Measurements from ENCODE around the gene MERTK. TPM values are rescaled to one million over a fixed set of nuclear protein-coding genes. Genes with fewer than 3 reads are reported as not detected.

MERTK gene
- total RNA-seq, 4 donors from 2014 or later = 13.2 to 47.4 (median 32.3) TPM

- no peaks in the 10 kb centered on the region for H3K27me3 ChIP-seq
- peaks cover 0 to 43% of the 10 kb centered on the region in 2 donors for H3K36me3 ChIP-seq
- 83 to 86% methylated on average over 1 of the region's 1 CpG for WGBS, 2 donors (ENCODE audit: low coverage in 1 of 2)
- H3K9me3 ChIP-seq = no peaks in the 10 kb centered on the region
- no peak overlapping the region for H3K4me3 ChIP-seq
- peaks cover 5 to 46% (median 20%) of the 10 kb centered on the region in 3 donors for H3K4me1 ChIP-seq
- TF ChIP-seq, protein P1, sequence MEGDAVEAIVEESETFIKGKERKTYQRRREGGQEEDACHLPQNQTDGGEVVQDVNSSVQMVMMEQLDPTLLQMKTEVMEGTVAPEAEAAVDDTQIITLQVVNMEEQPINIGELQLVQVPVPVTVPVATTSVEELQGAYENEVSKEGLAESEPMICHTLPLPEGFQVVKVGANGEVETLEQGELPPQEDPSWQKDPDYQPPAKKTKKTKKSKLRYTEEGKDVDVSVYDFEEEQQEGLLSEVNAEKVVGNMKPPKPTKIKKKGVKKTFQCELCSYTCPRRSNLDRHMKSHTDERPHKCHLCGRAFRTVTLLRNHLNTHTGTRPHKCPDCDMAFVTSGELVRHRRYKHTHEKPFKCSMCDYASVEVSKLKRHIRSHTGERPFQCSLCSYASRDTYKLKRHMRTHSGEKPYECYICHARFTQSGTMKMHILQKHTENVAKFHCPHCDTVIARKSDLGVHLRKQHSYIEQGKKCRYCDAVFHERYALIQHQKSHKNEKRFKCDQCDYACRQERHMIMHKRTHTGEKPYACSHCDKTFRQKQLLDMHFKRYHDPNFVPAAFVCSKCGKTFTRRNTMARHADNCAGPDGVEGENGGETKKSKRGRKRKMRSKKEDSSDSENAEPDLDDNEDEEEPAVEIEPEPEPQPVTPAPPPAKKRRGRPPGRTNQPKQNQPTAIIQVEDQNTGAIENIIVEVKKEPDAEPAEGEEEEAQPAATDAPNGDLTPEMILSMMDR (IDR thresholded peaks at IDR 0.05) = no peak
- no peak for TF ChIP-seq POLR2AphosphoS5 (IDR thresholded peaks at IDR 0.05)
- TF ChIP-seq POLR2A (IDR thresholded peaks at IDR 0.05) = no peak
- no peak for TF ChIP-seq EP300 (IDR thresholded peaks at IDR 0.05)
- no peak overlapping the region for H3K27ac ChIP-seq
- ATAC-seq = no peak
Observed at GRCh38 chr2:111950236-111950635, 51.8 kb downstream of the MERTK start.

DNA sequence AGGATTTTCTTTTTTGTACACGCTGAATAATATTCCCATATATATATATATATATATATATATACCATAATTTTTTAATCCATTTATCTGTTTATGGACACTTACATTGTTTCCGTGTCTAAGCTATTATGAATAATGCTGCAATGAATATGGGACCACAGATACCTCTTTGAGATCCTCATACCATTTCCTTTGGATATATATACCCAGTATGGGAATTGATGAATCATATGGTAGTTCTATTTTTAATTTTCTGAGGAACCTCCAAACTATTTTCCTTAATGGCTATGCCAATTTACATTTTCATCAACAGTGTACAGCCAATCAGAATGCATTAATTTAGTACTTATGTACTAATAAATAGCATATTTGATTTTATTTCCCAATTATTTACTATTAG, 53.1 kb downstream of the MERTK start:
- Histone ChIP-seq H3K9me3 (no peaks in the 10 kb centered on the region), H3K27me3 (no peaks in the 10 kb centered on the region), H3K27ac (no peak overlapping the region), H3K4me3 (no peak overlapping the region), H3K4me1 (peaks cover 0 to 38% (median 9%) of the 10 kb centered on the region in 3 donors), H3K36me3 (peaks cover 0 to 43% of the 10 kb centered on the region in 2 donors)
- WGBS, 2 donors (ENCODE audit: low coverage in 1 of 2) = 86% methylated on average over 1 to 2 of the region's 2 CpGs
- no peak for ATAC-seq
- TF ChIP-seq EP300 (IDR thresholded peaks at IDR 0.05) (no peak), POLR2A (IDR thresholded peaks at IDR 0.05) (no peak), POLR2AphosphoS5 (IDR thresholded peaks at IDR 0.05) (no peak)
- TF ChIP-seq, protein P1 (IDR thresholded peaks at IDR 0.05) = no peak

GRCh38 chr2:111952871-111953452, 54.6 kb downstream of the MERTK start:
- TF ChIP-seq POLR2A (IDR thresholded peaks at IDR 0.05) = no peak
- no peak for TF ChIP-seq EP300 (IDR thresholded peaks at IDR 0.05)
- TF ChIP-seq, protein P1 (IDR thresholded peaks at IDR 0.05) = no peak
- 97 to 100% methylated on average over 3 to 6 of the region's 6 CpGs for WGBS, 2 donors (ENCODE audit: low coverage in 1 of 2)

DNA sequence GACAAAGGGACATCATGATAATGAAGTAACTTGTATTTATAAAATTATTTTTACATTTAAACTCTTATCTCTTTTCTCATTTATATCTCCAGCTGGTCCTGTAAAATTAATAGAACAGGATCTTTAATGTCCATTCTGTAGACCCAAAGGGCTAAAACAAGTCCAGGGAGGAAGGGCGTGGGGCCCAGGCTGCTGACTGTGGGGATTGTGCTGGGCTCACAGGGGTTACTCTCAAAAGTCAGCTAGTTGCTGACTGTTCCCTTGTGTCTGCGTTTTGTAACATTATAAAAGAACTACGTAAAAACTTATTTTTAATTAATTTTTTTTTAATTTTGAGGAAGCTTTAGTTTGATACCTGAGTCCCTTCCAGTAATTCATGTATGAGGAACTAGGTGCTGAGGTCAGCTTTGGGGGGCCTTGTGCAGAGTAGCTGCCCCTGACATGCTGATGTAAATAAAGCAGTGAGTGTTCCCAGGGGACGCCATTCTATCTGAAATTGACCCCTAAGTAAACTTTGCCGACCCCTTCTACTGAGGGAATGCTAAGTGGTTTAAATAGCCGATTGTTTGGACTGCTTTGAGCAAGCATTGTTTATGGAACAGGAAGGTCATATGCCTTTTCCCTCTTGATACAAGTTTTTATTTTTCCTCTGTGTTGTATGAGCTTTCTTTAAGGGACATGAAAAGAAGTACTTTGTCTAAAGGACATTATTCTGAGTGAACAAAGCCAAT, 56.4 kb downstream of the MERTK start:
- WGBS, 2 donors (ENCODE audit: low coverage in 1 of 2) = 39 to 66% methylated on average over 5 to 6 of the region's 6 CpGs
- H3K9me3 ChIP-seq = no peaks in the 10 kb centered on the region
- H3K27ac ChIP-seq = peak overlapping the region in 2 of 4 donors; percentile 1 to 8
- peak; percentile 52 for ATAC-seq
- TF ChIP-seq POLR2AphosphoS5 (IDR thresholded peaks at IDR 0.05) (no peak), POLR2A (IDR thresholded peaks at IDR 0.05) (no peak), EP300 (IDR thresholded peaks at IDR 0.05) (no peak)
- TF ChIP-seq, protein P1 (IDR thresholded peaks at IDR 0.05) = no peak
- no peaks in the 10 kb centered on the region for H3K27me3 ChIP-seq
- H3K4me3 ChIP-seq = no peak overlapping the region
- H3K4me1 ChIP-seq = peaks cover 0 to 50% (median 0%) of the 10 kb centered on the region in 3 donors
- H3K36me3 ChIP-seq = peaks cover 0 to 20% of the 10 kb centered on the region in 2 donors

More at GRCh38 chr2:111952871-111953452, 54.6 kb downstream of the MERTK start:
- Histone ChIP-seq H3K27ac (no peak overlapping the region), H3K9me3 (no peaks in the 10 kb centered on the region), H3K4me3 (no peak overlapping the region), H3K36me3 (peaks cover 0 to 37% of the 10 kb centered on the region in 2 donors), H3K27me3 (no peaks in the 10 kb centered on the region), H3K4me1 (peaks cover 0 to 38% (median 0%) of the 10 kb centered on the region in 3 donors)
- no peak for ATAC-seq

Data from gastroesophageal sphincter (tissue), 4 donors.